ENCODE results near the gene SHF. TPM values are rescaled to one million over a fixed set of nuclear protein-coding genes. Genes with fewer than 3 reads are reported as not detected.

SHF gene
- total RNA-seq, 1 experiment from 2014 or later: 42.9 TPM

DNA sequence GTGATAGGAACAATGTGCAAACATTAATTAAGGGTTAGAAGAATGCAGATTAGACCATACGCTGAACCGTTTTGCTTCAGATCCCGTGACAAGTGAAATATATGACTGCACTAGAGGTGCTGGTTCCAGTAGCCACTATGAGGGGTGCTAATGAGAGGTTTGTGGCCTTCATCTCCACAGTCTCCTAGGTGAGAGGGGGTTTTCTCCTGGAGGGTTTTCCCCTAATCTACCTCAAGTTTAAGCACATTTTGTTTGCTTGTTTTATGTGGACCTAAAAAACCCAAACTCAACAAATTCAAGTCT is 13.7 kb upstream of the SHF start:
- peaks cover 5% of the 10 kb centered on the region for H3K4me1 ChIP-seq (ENCODE audit: insufficient read depth, low read length, poor library complexity, severe bottlenecking)
- ChIA-PET POLR2A (ENCODE audit: low non-redundant PET) (no interaction called here), CTCF (interaction anchor here (0.7 to 1.0 kb wide), 2 partner anchors 38 to 525 kb away, joined by 5 read pairs; no protein-coding TSS in a partner anchor)
- no peak overlapping the region for H3K27ac ChIP-seq (ENCODE audit: low read depth, low read length, poor library complexity, severe bottlenecking)
- H3K9me3 ChIP-seq (ENCODE audit: low read depth, low read length, poor library complexity, severe bottlenecking): no peaks in the 10 kb centered on the region
- H3K36me3 ChIP-seq (ENCODE audit: insufficient read depth, low read length, poor library complexity, severe bottlenecking): no peaks in the 10 kb centered on the region
- intact Hi-C loops (cut with micrococcal nuclease; ENCODE audit: unreplicated experiment): loop anchor here (1.0 to 5.0 kb wide), 2 partner anchors 38 to 256 kb away; no protein-coding TSS in a partner anchor
- no peak for TF ChIP-seq EZH2 (IDR thresholded peaks at IDR 0.05; ENCODE audit: borderline replicate concordance, low read depth, low read length, poor library complexity, severe bottlenecking)
- TF ChIP-seq, protein P1, sequence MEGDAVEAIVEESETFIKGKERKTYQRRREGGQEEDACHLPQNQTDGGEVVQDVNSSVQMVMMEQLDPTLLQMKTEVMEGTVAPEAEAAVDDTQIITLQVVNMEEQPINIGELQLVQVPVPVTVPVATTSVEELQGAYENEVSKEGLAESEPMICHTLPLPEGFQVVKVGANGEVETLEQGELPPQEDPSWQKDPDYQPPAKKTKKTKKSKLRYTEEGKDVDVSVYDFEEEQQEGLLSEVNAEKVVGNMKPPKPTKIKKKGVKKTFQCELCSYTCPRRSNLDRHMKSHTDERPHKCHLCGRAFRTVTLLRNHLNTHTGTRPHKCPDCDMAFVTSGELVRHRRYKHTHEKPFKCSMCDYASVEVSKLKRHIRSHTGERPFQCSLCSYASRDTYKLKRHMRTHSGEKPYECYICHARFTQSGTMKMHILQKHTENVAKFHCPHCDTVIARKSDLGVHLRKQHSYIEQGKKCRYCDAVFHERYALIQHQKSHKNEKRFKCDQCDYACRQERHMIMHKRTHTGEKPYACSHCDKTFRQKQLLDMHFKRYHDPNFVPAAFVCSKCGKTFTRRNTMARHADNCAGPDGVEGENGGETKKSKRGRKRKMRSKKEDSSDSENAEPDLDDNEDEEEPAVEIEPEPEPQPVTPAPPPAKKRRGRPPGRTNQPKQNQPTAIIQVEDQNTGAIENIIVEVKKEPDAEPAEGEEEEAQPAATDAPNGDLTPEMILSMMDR (conservative IDR thresholded peaks at IDR 0.05; ENCODE audit: low read depth, low read length): no peak
- DNase-seq (ENCODE audit: low spot score): no peak
- H3K4me3 ChIP-seq (ENCODE audit: low read depth, low read length, poor library complexity, severe bottlenecking): peak overlapping the region; percentile 72
- BruUV-seq (replicated peaks): no TSS peak
- H3K27me3 ChIP-seq (replicated peaks; ENCODE audit: insufficient read depth, low read depth, low read length, poor library complexity): no peaks in the 10 kb centered on the region

DNA sequence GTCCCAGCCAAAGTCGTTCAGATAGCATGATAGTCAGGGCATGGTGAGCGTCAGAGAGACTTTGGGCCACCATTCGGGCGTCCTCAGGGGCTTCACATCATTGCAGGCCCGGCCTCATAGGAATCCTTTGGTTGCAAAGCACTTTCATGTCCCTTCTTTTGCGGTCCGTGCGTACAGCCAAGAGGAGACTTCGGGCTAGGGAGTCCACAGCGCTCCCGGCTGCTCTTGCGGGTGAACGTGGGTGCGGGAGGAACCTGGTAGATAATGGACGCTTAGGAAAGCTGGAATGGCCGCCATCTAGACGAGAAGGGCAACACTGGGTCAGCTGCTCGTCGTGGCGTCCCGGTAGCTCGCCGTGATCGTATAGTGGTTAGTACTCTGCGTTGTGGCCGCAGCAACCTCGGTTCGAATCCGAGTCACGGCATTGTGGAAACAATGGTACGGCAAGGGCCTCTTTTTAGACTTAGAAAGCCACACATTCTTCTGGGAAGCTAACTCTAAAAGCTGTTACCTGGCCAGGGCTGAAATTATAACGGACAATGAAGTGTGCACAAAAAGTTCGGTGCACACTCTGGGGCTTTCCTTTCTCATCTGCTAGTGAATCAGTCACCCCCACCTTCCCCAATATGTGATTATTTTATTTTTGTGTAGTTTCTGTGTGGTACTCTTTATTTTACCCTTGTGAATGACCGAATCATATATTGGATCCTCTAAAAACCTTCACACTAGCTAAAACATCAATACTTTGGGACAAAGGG is 13.2 kb upstream of the SHF start:
- no peaks in the 10 kb centered on the region for H3K9me3 ChIP-seq (ENCODE audit: low read depth, low read length, poor library complexity, severe bottlenecking)
- intact Hi-C loops (cut with micrococcal nuclease; ENCODE audit: unreplicated experiment): loop anchor here (1.0 to 5.0 kb wide), 2 partner anchors 38 to 256 kb away; no protein-coding TSS in a partner anchor
- peaks cover 5% of the 10 kb centered on the region for H3K4me1 ChIP-seq (ENCODE audit: insufficient read depth, low read length, poor library complexity, severe bottlenecking)
- DNase-seq (ENCODE audit: low spot score): peak; percentile 87
- peak overlapping the region; percentile 72 for H3K4me3 ChIP-seq (ENCODE audit: low read depth, low read length, poor library complexity, severe bottlenecking)
- ChIA-PET CTCF (interaction anchor here (1.0 kb wide), 1 partner anchor 38 kb away, joined by 5 read pairs; no protein-coding TSS in a partner anchor), POLR2A (ENCODE audit: low non-redundant PET) (interaction anchor here (0.8 kb wide), 1 partner anchor 201 kb away, joined by 3 read pairs; a partner anchor contains a TSS)
- H3K27me3 ChIP-seq (replicated peaks; ENCODE audit: insufficient read depth, low read depth, low read length, poor library complexity): no peaks in the 10 kb centered on the region
- TF ChIP-seq, protein P1 (conservative IDR thresholded peaks at IDR 0.05; ENCODE audit: low read depth, low read length): no peak
- TF ChIP-seq EZH2 (IDR thresholded peaks at IDR 0.05; ENCODE audit: borderline replicate concordance, low read depth, low read length, poor library complexity, severe bottlenecking): no peak
- no peaks in the 10 kb centered on the region for H3K36me3 ChIP-seq (ENCODE audit: insufficient read depth, low read length, poor library complexity, severe bottlenecking)
- H3K27ac ChIP-seq (ENCODE audit: low read depth, low read length, poor library complexity, severe bottlenecking): peak overlapping the region; percentile 92
- no TSS peak for BruUV-seq (replicated peaks)

DNA sequence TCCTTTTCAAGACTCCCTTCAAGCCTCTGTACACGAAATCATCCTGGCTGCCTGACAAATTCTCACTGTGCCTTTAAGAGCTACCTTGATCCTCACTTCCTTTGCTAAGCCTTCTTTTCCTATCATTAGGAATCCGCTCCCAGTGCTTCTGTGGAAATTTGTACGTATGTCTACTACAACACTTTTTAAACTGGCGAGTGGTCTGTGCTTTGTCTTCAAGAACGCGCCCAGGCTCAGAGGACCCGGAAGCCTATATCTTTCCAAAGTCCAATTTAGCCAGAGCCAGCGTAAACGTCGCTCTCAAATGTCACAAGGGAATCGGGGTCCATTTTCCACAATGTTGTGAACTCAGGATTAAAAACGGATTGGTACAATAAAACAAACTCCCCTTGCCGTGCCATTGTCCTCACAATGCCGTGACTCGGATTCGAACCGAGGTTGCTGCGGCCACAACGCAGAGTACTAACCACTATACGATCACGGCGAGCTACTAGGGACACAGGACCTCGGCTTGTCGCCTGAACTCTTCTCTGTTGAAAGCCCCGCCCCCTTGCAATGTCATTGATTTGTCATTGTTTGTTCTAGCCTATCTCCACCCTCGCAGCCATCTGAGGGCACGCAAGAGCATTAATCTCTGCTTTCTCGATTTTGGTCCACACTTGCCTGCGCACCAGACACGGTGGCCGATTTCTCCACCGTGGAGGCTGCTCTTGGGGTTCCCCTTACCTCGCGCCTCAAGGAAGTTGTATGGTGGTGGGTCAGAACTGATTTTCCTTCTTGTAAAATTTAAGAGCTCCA is 12.4 kb upstream of the SHF start:
- TF ChIP-seq, protein P1 (conservative IDR thresholded peaks at IDR 0.05; ENCODE audit: low read depth, low read length): no peak
- no peak for TF ChIP-seq EZH2 (IDR thresholded peaks at IDR 0.05; ENCODE audit: borderline replicate concordance, low read depth, low read length, poor library complexity, severe bottlenecking)
- intact Hi-C loops (cut with micrococcal nuclease; ENCODE audit: unreplicated experiment): loop anchor here (5.0 kb wide), 1 partner anchor 257 kb away; no protein-coding TSS in a partner anchor
- no peaks in the 10 kb centered on the region for H3K36me3 ChIP-seq (ENCODE audit: insufficient read depth, low read length, poor library complexity, severe bottlenecking)
- DNase-seq (ENCODE audit: low spot score): peak; percentile 99
- no peaks in the 10 kb centered on the region for H3K27me3 ChIP-seq (replicated peaks; ENCODE audit: insufficient read depth, low read depth, low read length, poor library complexity)
- ChIA-PET CTCF (interaction anchor here (0.7 to 1.0 kb wide), 2 partner anchors 29 to 37 kb away, joined by 4 to 5 read pairs; no protein-coding TSS in a partner anchor), POLR2A (ENCODE audit: low non-redundant PET) (interaction anchor here (0.6 to 0.8 kb wide), 3 partner anchors 37 to 328 kb away, joined by 3 to 9 read pairs (median 3); a partner anchor contains a TSS)
- H3K4me1 ChIP-seq (ENCODE audit: insufficient read depth, low read length, poor library complexity, severe bottlenecking): peaks cover 5% of the 10 kb centered on the region
- peak overlapping the region; percentile 92 for H3K27ac ChIP-seq (ENCODE audit: low read depth, low read length, poor library complexity, severe bottlenecking)
- TSS peak; percentile 100 for BruUV-seq (replicated peaks)
- peak overlapping the region; percentile 72 for H3K4me3 ChIP-seq (ENCODE audit: low read depth, low read length, poor library complexity, severe bottlenecking)
- no peaks in the 10 kb centered on the region for H3K9me3 ChIP-seq (ENCODE audit: low read depth, low read length, poor library complexity, severe bottlenecking)
